Amniotic stem cell (primary cell): ENCODE data around the gene GOLGA8M.
"Not testable (repeated sequence)": the region's sequence is repeated elsewhere in the genome, so short reads cannot be mapped to it uniquely, and the experiment has no call there.

ENCODE experiments used
- DNase-seq: peaks from one replicate; lab custom pipeline; 2025; lab: John Stamatoyannopoulos, UW

Gene GOLGA8M

GRCh38 chr15:28712270-28712669 is at the start of gene GOLGA8M:
Gene GOLGA8M (minus strand): TSS chr15:28712421. CDS start chr15:28712323, 98 bp downstream.
- DNase-seq, result not testable (repeated sequence)

DNA sequence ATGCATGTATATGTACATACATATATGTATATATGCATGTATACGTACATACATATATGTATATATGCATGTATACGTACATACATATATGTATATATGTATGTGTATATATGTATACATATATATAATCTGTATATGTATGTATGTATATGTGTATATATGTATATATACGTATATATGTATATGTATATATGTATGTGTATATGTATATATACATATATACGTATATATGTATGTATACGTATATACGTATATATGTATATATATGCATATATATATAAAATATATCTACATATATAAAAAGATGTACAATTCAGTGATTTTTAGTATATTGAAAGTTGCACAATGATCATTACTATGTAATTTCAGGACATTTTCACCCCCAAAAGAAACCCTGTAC is 30.7 kb upstream of the GOLGA8M start:
- not testable (repeated sequence) for DNase-seq

DNA sequence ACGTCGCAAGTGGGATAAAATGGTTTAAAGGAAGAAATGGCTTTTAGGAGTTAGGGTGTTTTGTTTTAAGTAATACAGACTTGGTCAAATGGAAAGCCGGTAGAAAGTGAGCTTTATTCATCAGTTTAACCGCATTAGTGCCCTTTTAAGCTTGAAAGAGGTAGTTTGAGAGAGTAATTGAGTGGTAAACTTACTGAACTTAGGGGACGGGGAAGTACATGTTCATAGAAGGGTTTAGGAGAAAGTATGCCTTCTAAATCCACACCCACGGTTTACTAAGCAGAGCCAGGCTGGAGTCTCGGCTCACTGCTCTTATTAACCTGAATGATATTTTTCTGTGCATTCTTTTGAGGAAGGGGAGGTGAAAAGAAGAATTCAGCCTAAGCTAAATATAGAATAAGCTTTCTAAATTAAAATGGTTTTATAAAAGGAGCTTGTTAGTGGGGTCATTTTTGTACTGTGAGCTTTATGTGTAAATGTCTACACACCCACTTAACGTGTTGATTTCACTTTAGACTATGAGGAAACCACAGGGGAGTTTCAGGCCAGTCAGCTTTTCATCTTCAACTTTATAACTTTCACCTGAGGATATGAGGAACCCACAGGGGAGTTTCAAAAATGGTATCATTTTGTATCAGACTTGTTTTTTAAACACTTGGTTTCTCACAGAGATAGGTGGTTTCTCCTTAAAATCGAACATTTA is 26.5 kb upstream of the GOLGA8M start:
- DNase-seq, result not testable (repeated sequence)

DNA sequence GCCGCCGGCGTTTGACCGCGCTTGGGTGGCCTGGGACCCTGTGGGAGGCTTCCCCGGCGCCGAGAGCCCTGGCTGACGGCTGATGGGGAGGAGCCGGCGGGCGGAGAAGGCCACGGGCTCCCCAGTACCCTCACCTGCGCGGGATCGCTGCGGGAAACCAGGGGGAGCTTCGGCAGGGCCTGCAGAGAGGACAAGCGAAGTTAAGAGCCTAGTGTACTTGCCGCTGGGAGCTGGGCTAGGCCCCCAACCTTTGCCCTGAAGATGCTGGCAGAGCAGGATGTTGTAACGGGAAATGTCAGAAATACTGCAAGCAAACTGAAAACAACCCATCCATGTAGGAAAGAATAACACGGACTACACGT is 26.0 kb upstream of the GOLGA8M start:
- DNase-seq, result not testable (repeated sequence)

GRCh38 chr15:28737521-28738199 is 25.4 kb upstream of the GOLGA8M start:
- DNase-seq, result not testable (repeated sequence)

GRCh38 chr15:28728061-28728460 is 15.8 kb upstream of the GOLGA8M start:
- not testable (repeated sequence) for DNase-seq

- not testable (repeated sequence) for DNase-seq
Observed at GRCh38 chr15:28727026-28727425, 14.8 kb upstream of the GOLGA8M start.

DNA sequence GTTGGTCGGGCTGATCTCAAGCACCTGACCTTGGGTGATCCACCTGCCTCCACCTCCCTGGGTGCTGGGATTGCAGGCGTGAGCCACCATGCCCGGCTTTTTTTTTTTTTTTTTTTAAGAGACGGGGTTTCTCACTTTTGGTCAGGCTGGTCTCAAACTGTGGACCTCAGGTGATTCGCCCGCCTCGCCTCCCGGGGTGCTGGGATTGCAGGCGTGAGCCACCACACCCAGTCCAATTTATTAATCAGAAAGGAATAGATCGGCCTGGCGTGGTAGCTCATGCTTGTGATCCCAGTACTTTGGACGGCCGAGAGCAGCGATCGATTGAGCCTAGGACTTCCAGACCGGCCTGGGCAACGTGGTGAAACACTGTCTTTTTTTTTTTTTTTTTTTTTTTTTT is 13.9 kb upstream of the GOLGA8M start:
- no peak for DNase-seq

GRCh38 chr15:28725556-28725955 is 13.3 kb upstream of the GOLGA8M start:
- no peak for DNase-seq

DNA sequence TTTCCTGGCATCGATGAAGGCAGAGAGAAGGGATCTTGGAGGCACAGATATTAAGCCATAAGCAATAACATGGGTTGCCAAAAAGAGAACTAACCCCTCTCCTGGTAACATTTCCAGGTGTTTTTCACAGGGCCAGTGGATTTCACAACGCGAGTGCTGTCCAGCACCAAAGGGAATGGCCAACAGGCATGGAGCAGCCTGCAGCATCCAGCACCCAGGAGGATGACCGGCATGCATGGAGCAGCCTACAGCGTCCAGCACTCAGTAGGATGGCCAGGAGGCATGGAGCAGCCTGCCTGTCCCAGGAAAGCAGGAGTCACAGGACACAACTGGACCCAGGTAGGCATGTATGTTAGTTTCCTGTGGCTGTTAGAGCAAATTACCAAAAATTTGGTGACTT is 11.8 kb upstream of the GOLGA8M start:
- not testable (repeated sequence) for DNase-seq

DNA sequence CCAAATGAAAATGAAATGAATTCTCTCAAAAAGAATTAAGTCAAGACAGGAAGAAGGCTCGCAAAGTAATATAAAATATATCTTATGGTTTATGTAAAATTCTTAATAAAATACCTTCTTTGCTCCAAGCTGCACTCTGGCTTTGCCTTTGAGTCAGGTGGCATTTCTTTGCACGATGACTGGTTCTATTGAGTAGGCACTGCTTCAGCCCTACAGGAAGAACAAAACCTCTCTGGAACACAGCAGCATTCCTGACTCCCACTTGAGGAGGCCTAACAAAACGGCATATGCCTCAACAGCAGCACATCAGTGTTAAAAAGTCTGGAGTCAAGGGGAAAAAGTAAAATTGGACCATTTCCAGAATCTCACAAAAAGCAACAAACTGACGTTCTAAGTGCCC is 7.4 kb upstream of the GOLGA8M start:
- not testable (repeated sequence) for DNase-seq

GRCh38 chr15:28718576-28718975 is 6.4 kb upstream of the GOLGA8M start:
- not testable (repeated sequence) for DNase-seq

GRCh38 chr15:28714176-28714575 is 2.0 kb upstream of the GOLGA8M start:
- not testable (repeated sequence) for DNase-seq

- DNase-seq, result not testable (repeated sequence)
Observed at GRCh38 chr15:28703927-28704326, 8.3 kb downstream of the GOLGA8M start.

GRCh38 chr15:28702427-28702826 is 9.8 kb downstream of the GOLGA8M start:
- not testable (repeated sequence) for DNase-seq

GRCh38 chr15:28694006-28694751 is 18.0 kb downstream of the GOLGA8M start:
- DNase-seq, result not testable (repeated sequence)

DNA sequence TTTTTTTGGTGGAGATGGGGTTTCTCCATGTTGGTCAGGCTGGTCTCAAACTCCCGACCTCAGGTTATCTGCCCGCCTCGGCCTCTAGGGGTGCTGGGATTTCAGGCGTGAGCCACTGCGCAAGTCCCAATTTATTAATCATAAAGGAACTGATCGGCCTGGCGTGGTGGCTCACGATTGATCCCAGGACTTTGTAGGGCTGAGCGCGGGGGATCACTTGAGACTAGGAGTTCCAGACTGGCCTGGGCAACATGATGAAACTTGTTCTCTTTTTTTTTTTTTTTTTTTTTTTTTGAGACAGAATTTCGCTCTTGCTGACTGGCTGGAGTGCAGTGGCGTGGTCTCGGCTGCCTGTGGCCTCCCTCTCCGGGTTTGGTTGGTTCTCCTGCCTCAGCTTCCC is 19.2 kb downstream of the GOLGA8M start:
- not testable (repeated sequence) for DNase-seq

- DNase-seq, result not testable (repeated sequence)
Observed at GRCh38 chr15:28673533-28673932, 38.7 kb downstream of the GOLGA8M start.

DNA sequence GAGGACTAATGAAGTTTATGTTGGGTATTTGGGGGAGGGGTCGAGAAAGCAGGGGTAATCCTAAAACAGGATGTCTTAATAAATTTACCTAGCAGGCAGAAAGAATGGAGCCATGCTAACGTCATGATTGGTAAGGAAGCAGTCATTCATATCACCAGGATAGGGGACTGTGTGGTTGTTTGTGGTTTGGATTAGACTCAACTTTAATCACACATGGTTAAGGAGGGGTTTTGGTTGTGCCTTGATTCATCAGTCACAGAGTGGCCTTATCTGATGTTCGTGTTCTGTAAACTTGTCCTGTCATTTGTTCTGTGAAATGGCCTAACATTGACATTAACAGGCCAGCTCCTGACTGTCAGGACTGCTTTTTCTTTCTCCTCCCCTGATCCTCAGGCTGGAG is 40.1 kb downstream of the GOLGA8M start:
- DNase-seq, result not testable (repeated sequence)

DNA sequence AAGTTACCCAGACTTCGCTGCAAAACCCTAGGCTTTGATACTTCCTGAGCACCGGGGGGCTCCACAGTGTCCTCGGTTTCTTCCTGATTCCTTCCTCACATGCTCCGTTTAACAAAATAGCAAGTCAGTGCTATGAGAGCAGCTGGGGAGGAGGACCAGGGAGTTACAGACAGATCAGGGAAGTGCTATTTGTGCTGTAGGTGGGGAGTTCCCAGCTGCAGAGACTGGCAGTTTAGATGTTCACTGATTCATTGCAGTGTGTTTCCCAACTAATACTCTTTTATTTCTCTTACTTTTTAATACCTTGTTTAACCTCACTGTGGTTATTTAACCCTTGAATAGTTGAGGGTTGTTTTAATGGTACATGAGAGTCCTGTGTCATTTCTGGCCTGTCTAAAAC is 45.8 kb downstream of the GOLGA8M start:
- not testable (repeated sequence) for DNase-seq

GRCh38 chr15:28664575-28664974 is 47.6 kb downstream of the GOLGA8M start:
- not testable (repeated sequence) for DNase-seq

DNA sequence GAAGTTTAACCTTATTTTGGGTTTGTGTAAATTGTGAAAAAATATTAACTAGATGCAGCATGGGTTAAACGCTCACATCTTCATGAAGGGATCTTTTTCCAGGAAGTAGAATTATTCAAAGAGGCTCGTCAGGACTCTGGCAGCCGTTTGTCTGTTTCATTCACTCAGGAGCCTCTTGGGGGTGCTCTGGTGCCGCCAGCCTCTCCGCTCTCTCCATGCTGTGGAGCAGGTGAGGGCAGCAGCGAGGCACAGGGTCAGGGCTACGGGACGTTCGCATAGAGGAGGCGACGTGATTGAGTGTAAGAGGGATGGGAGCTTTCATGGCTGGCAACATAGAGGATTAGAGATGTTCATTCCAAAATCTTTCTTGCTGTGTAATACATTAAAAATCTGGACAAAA is 48.5 kb downstream of the GOLGA8M start:
- not testable (repeated sequence) for DNase-seq

- DNase-seq, result not testable (repeated sequence)
Observed at GRCh38 chr15:28660750-28661149, 51.5 kb downstream of the GOLGA8M start.
